ENCODE data around the gene SDK1.

DNA sequence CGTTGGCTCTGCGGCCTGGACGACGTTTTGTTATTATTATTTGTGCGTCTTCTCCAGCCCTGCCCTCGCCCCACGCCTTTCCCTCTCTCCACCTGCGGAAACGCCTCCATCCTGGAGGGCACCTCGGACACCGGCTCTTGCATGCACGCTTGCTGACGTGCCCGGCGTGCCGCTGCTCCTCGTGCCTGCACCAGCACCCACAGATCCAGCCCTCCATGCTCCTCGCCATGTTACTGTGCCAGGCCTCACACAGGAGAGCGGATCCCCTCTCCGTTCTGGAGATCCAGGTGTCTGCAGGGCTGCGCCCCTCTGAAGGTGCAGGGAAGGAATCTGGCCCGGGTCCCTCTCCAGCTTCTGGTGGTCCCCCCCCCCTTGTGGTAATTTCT is 1007.1 kb downstream of the SDK1 start:
- TF ChIP-seq EZH2 (IDR thresholded peaks at IDR 0.05; ENCODE audit: insufficient read depth, poor library complexity, severe bottlenecking) = no peak
- no peak for TF ChIP-seq EZH2phosphoT487 (IDR thresholded peaks at IDR 0.05; ENCODE audit: insufficient read depth, low read depth)

Data from GM23248 (cell line).